Measurements from ENCODE around the gene LCE6A. TPM values are rescaled to one million over a fixed set of nuclear protein-coding genes. Genes with fewer than 3 reads are reported as not detected.

Gene LCE6A
- total and polyA plus RNA-seq, 9 of the 15 experiments (the other 6 are each of a cell fraction or from before 2014, with no cell fraction given), result not detected

DNA sequence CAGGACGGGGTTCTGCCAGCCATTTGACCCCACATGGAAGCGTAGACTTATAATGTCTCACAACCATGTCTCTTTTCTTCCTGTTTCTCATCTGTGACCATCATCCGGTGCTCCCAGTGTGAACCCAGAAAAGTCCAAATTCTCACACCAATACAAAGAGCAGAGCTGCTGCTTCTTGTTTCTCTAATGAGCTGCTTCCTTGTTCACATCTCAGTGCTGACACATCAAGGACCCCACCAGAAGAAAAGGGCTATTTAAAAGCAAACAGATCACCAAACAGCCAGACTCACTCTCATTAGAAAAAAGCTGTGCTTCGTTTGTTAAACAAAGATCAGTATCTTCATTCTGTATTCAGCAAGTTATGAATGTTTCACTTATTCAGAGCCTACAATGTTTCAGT, 47.0 kb upstream of the LCE6A start:
- intact Hi-C loops (cut with micrococcal nuclease), result no loop called here
- H2AFZ ChIP-seq (ENCODE audit: low read depth, low read length), result no peak overlapping the region
- H3K27me3 ChIP-seq (ENCODE audit: control insufficient read depth in 2 of 2, insufficient read depth in 2 of 2, low read length in 2 of 2), result no peaks in the 10 kb centered on the region
- ChIA-PET POLR2A (interaction anchor here (0.8 kb wide), 1 partner anchor 22 kb away, joined by 3 read pairs; no protein-coding TSS in a partner anchor), CTCF (ENCODE audit: low intra/inter-chr PET ratio) (no interaction called here)
- no peaks in the 10 kb centered on the region for H3K4me1 ChIP-seq (replicated peaks in 1 of 2; ENCODE audit: control insufficient read depth in 2 of 2, insufficient read depth in 2 of 2, low read length in 2 of 2)
- H3K9ac ChIP-seq (ENCODE audit: insufficient read depth in 1 of 2, low read depth in 2 of 2, low read length in 2 of 2), result no peak overlapping the region
- no peaks in the 10 kb centered on the region for H3K9me3 ChIP-seq (replicated peaks; ENCODE audit: control insufficient read depth, insufficient read depth, low read depth, low read length)
- H3K36me3 ChIP-seq (ENCODE audit: control insufficient read depth, insufficient read depth, low read length), result no peaks in the 10 kb centered on the region
- H3K27ac ChIP-seq (ENCODE audit: extremely low read depth, low read depth, low read length), result no peak overlapping the region
- no peaks in the 10 kb centered on the region for H3K79me2 ChIP-seq (ENCODE audit: control insufficient read depth, insufficient read depth, low read length)
- no peak overlapping the region for H3K4me2 ChIP-seq (ENCODE audit: insufficient read depth, low read length)
- no peak for TF ChIP-seq ELF2 (CRISPR knock-in tag; IDR thresholded peaks at IDR 0.05)
- no peak for TF ChIP-seq DPF2 (IDR thresholded peaks at IDR 0.05)
- TF ChIP-seq, protein P1, sequence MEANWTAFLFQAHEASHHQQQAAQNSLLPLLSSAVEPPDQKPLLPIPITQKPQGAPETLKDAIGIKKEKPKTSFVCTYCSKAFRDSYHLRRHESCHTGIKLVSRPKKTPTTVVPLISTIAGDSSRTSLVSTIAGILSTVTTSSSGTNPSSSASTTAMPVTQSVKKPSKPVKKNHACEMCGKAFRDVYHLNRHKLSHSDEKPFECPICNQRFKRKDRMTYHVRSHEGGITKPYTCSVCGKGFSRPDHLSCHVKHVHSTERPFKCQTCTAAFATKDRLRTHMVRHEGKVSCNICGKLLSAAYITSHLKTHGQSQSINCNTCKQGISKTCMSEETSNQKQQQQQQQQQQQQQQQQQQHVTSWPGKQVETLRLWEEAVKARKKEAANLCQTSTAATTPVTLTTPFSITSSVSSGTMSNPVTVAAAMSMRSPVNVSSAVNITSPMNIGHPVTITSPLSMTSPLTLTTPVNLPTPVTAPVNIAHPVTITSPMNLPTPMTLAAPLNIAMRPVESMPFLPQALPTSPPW (CRISPR knock-in tag; IDR thresholded peaks at IDR 0.05), result no peak
- no peak for TF ChIP-seq XRCC5 (IDR thresholded peaks at IDR 0.05; ENCODE audit: low read depth, low read length)
- TF ChIP-seq MEIS2 (IDR thresholded peaks at IDR 0.05; ENCODE audit: partially characterized antibody), result no peak
- no peaks in the 10 kb centered on the region for H4K20me1 ChIP-seq (replicated peaks; ENCODE audit: control insufficient read depth, insufficient read depth, low read length)
- no peak for ATAC-seq
- no peak for FAIRE-seq
- WGBS (ENCODE audit: insufficient coverage, low coverage, missing lambda C conversion rate), result 0% methylated on average over 4 of the region's 4 CpGs
- DNase-seq (ENCODE audit: extremely low read depth in 1 of 4, low spot score in 3 of 4), result no peak
- BruUV-seq (replicated peaks), result no TSS peak
- H3K9me1 ChIP-seq (ENCODE audit: control insufficient read depth, insufficient read depth, low read length), result no peaks in the 10 kb centered on the region
- H3K4me3 ChIP-seq, result no peak overlapping the region
- in situ Hi-C loops (cut with MboI), result no loop called here

DNA sequence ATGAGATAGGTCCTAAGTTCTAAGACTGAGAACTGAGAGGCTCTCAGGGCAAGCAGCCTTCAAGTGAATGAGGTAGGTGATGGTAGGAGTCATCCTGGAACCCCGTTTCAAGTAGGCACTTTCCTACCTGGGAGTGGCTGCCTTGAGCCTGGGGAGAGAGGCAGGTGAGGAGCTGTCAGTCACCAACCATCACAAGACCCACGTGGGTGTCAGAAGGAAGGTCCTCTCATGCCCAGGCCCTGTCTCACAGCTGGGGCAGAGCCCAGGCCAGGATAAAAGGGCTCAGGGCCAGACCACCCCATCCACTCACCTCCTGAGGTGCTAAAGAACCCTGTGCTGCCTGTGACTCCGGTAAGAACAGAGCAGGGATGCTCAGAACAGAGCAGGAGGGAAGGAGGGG, 46.2 kb upstream of the LCE6A start, which contains the start of gene LCE1D:
LCE1D (plus strand) TSS at position 301 of the 400 bp plus-strand sequence. CDS start 1,074 bp downstream, outside the sequence.
- ATAC-seq, result no peak
- POLR2A ChIA-PET, result interaction anchor here (0.6 kb wide), 1 partner anchor 23 kb away, joined by 3 read pairs; no protein-coding TSS in a partner anchor
- no TSS peak for BruUV-seq (replicated peaks)
- Histone ChIP-seq H3K79me2 (ENCODE audit: control insufficient read depth, insufficient read depth, low read length) (no peaks in the 10 kb centered on the region), H3K9me1 (ENCODE audit: control insufficient read depth, insufficient read depth, low read length) (no peaks in the 10 kb centered on the region), H3K9me3 (replicated peaks; ENCODE audit: control insufficient read depth, insufficient read depth, low read depth, low read length) (no peaks in the 10 kb centered on the region), H3K4me2 (ENCODE audit: insufficient read depth, low read length) (no peak within 1 kb of the TSS), H3K27ac (ENCODE audit: extremely low read depth, low read depth, low read length) (no peak within 1 kb of the TSS), H2AFZ (ENCODE audit: low read depth, low read length) (no peak within 1 kb of the TSS), H3K4me1 (replicated peaks in 1 of 2; ENCODE audit: control insufficient read depth in 2 of 2, insufficient read depth in 2 of 2, low read length in 2 of 2) (no peaks in the 10 kb centered on the region), H4K20me1 (replicated peaks; ENCODE audit: control insufficient read depth, insufficient read depth, low read length) (no peaks in the 10 kb centered on the region), H3K4me3 (no peak within 1 kb of the TSS), H3K36me3 (ENCODE audit: control insufficient read depth, insufficient read depth, low read length) (no peaks in the 10 kb centered on the region), H3K27me3 (ENCODE audit: control insufficient read depth in 2 of 2, insufficient read depth in 2 of 2, low read length in 2 of 2) (no peaks in the 10 kb centered on the region), H3K9ac (ENCODE audit: insufficient read depth in 1 of 2, low read depth in 2 of 2, low read length in 2 of 2) (no peak within 1 kb of the TSS)
- in situ Hi-C loops (cut with MboI) (no loop called here), intact Hi-C loops (cut with micrococcal nuclease) (no loop called here)
- DNase-seq (ENCODE audit: extremely low read depth in 1 of 4, low spot score in 3 of 4), result no peak
- CTCF ChIA-PET (ENCODE audit: low intra/inter-chr PET ratio), result no interaction called here
- FAIRE-seq, result no peak
- 0% methylated on average over 3 of the region's 3 CpGs for WGBS (ENCODE audit: insufficient coverage, low coverage, missing lambda C conversion rate)
- TF ChIP-seq, protein P2, sequence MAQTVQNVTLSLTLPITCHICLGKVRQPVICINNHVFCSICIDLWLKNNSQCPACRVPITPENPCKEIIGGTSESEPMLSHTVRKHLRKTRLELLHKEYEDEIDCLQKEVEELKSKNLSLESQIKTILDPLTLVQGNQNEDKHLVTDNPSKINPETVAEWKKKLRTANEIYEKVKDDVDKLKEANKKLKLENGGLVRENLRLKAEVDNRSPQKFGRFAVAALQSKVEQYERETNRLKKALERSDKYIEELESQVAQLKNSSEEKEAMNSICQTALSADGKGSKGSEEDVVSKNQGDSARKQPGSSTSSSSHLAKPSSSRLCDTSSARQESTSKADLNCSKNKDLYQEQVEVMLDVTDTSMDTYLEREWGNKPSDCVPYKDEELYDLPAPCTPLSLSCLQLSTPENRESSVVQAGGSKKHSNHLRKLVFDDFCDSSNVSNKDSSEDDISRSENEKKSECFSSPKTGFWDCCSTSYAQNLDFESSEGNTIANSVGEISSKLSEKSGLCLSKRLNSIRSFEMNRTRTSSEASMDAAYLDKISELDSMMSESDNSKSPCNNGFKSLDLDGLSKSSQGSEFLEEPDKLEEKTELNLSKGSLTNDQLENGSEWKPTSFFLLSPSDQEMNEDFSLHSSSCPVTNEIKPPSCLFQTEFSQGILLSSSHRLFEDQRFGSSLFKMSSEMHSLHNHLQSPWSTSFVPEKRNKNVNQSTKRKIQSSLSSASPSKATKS (CRISPR knock-in tag; IDR thresholded peaks at IDR 0.05), result no peak
- no peak for TF ChIP-seq ZNF197 (CRISPR knock-in tag; IDR thresholded peaks at IDR 0.05; ENCODE audit: low read depth)
- no peak for TF ChIP-seq ZNF124 (CRISPR knock-in tag; IDR thresholded peaks at IDR 0.05)
- no peak for TF ChIP-seq RAD21 (CRISPR knock-in tag; conservative IDR thresholded peaks at IDR 0.05 in 1 of 2, IDR thresholded peaks at IDR 0.05 in 1 of 2)
- TF ChIP-seq MYBL2 (IDR thresholded peaks at IDR 0.05; ENCODE audit: low read depth), result no peak
- no peak for TF ChIP-seq MYBL2 (CRISPR knock-in tag; IDR thresholded peaks at IDR 0.05; ENCODE audit: borderline replicate concordance)
- no peak for TF ChIP-seq MCM7 (IDR thresholded peaks at IDR 0.05)
- no peak for TF ChIP-seq ZNF766 (CRISPR knock-in tag; conservative IDR thresholded peaks at IDR 0.05)
- TF ChIP-seq SPI1 (IDR thresholded peaks at IDR 0.05; ENCODE audit: borderline replicate concordance, low read depth, low read length), result no peak
- TF ChIP-seq CBFA2T3 (IDR thresholded peaks at IDR 0.05), result no peak
- TF ChIP-seq NFRKB (IDR thresholded peaks at IDR 0.05; ENCODE audit: low read depth), result no peak
